Measurements from ENCODE around the gene SPATA4. TPM values are rescaled to one million over a fixed set of nuclear protein-coding genes. Genes with fewer than 3 reads are reported as not detected.

Gene SPATA4
- total RNA-seq, 1 experiment from 2014 or later = not detected

DNA sequence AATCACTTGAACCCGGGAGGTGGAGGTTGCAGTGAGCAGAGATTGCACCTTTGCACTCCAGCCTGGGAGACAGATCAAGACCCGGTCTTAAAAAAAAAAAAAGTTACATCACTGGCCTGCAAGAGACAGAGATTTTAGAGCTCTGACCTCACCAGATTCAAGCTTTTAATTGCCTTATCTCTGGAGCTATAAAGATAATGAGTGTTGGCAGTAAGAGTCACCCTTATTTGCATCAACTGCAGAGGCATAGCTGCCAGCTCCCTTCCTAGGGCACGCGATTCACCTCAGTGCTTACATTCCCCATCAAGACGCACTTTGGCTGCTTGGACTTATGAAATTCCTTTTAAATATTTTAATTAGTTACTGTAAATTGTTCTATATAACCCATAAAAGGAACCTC is 12.5 kb upstream of the SPATA4 start:
- DNase-seq = no peak
- intact Hi-C loops (cut with micrococcal nuclease; ENCODE audit: unreplicated experiment) = no loop called here
- Histone ChIP-seq H3K27me3 (replicated peaks; ENCODE audit: control insufficient read depth, insufficient read depth, low read length) (no peaks in the 10 kb centered on the region), H3K4me1 (no peaks in the 10 kb centered on the region), H3K4me3 (ENCODE audit: low read depth, low read length) (no peak overlapping the region), H3K36me3 (ENCODE audit: control insufficient read depth, insufficient read depth, low read length) (no peaks in the 10 kb centered on the region), H3K9me3 (no peaks in the 10 kb centered on the region; the same call in 1 of the 2 replicates)
- no peak overlapping the region for H3K4me3 Mint-ChIP-seq (ENCODE audit: unreplicated experiment)
- BruUV-seq (replicated peaks) = no TSS peak
- ChIA-PET POLR2A (no interaction called here), CTCF (no interaction called here)
- no peak overlapping the region for H3K27ac Mint-ChIP-seq (ENCODE audit: unreplicated experiment)
- peaks cover 7% of the 10 kb centered on the region for H3K4me1 Mint-ChIP-seq (ENCODE audit: low read depth, unreplicated experiment)
- no peaks in the 10 kb centered on the region for H3K36me3 Mint-ChIP-seq (ENCODE audit: insufficient read depth, unreplicated experiment)
- peaks cover 8% of the 10 kb centered on the region for H3K9me3 Mint-ChIP-seq (ENCODE audit: unreplicated experiment)
- TF ChIP-seq, protein P1, sequence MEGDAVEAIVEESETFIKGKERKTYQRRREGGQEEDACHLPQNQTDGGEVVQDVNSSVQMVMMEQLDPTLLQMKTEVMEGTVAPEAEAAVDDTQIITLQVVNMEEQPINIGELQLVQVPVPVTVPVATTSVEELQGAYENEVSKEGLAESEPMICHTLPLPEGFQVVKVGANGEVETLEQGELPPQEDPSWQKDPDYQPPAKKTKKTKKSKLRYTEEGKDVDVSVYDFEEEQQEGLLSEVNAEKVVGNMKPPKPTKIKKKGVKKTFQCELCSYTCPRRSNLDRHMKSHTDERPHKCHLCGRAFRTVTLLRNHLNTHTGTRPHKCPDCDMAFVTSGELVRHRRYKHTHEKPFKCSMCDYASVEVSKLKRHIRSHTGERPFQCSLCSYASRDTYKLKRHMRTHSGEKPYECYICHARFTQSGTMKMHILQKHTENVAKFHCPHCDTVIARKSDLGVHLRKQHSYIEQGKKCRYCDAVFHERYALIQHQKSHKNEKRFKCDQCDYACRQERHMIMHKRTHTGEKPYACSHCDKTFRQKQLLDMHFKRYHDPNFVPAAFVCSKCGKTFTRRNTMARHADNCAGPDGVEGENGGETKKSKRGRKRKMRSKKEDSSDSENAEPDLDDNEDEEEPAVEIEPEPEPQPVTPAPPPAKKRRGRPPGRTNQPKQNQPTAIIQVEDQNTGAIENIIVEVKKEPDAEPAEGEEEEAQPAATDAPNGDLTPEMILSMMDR (IDR thresholded peaks at IDR 0.05; ENCODE audit: insufficient read depth in 1 of 2, low read depth in 1 of 2, low read length in 1 of 2, severe bottlenecking in 1 of 2, unreplicated experiment in 1 of 2) = no peak
- H3K27me3 Mint-ChIP-seq (ENCODE audit: insufficient read depth, unreplicated experiment) = no peaks in the 10 kb centered on the region

DNA sequence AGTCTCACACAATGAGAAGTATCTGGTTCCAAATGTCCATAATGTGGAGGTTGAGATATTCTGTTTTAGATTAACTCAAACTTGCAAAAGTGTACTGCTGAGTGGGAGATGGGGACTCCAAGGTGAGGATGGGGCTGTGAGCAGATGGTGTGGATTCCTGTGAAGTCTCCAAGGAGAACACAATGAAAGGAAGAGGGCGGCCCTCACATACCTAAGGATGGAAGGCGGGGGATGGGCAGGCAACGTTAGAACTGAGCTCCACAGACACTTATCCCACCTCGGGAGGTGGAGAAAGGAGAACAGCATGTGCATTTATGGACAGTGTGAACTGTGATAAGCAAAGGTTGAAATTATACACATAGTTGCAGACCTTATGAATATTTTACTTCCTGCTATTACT is 9.9 kb upstream of the SPATA4 start:
- Mint-ChIP-seq H3K36me3 (ENCODE audit: insufficient read depth, unreplicated experiment) (no peaks in the 10 kb centered on the region), H3K27me3 (ENCODE audit: insufficient read depth, unreplicated experiment) (no peaks in the 10 kb centered on the region), H3K4me3 (ENCODE audit: unreplicated experiment) (no peak overlapping the region), H3K4me1 (ENCODE audit: low read depth, unreplicated experiment) (no peaks in the 10 kb centered on the region), H3K27ac (ENCODE audit: unreplicated experiment) (no peak overlapping the region), H3K9me3 (ENCODE audit: unreplicated experiment) (no peaks in the 10 kb centered on the region)
- H3K27me3 ChIP-seq (replicated peaks; ENCODE audit: control insufficient read depth, insufficient read depth, low read length) = no peaks in the 10 kb centered on the region
- TF ChIP-seq, protein P1 (IDR thresholded peaks at IDR 0.05; ENCODE audit: insufficient read depth in 1 of 2, low read depth in 1 of 2, low read length in 1 of 2, severe bottlenecking in 1 of 2, unreplicated experiment in 1 of 2) = no peak
- H3K36me3 ChIP-seq (ENCODE audit: control insufficient read depth, insufficient read depth, low read length) = no peaks in the 10 kb centered on the region
- intact Hi-C loops (cut with micrococcal nuclease; ENCODE audit: unreplicated experiment) = no loop called here
- BruUV-seq (replicated peaks) = no TSS peak
- ChIA-PET POLR2A (no interaction called here), CTCF (no interaction called here)
- no peak overlapping the region for H3K4me3 ChIP-seq (ENCODE audit: low read depth, low read length)
- no peak for DNase-seq
- no peaks in the 10 kb centered on the region for H3K4me1 ChIP-seq
- H3K9me3 ChIP-seq = no peaks in the 10 kb centered on the region

DNA sequence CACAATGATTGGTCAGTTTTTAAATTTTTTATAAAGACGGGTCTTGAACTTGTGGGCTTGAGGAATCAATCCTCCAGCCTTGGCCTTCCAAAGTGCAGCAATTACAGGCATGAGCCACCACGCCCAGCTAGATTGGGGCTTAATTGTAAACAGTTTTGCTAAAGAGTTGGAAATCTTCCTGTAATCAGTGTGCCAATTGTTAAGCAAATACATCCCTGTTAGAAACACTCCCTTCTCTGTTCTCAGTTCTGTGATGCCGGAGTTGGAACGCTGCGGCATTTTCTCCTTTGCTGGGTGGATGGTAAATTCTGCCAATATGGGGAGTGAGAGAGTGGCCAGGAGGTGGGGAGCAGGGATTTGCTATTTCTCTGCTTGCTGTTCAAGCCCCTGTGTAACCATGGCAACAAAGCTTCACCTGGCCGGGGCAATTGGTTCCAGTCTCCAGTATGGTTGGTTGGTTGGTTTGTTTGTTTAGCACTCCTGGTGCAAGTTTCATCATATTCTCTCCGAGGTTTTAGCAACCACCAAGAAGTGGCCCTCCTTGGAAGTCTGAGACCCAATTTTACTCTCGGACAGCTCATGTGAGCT is 3.0 kb upstream of the SPATA4 start:
- Histone ChIP-seq H3K4me3 (ENCODE audit: low read depth, low read length) (no peak overlapping the region), H3K4me1 (peaks cover 3% of the 10 kb centered on the region; the same call in 1 of the 2 replicates), H3K9me3 (no peaks in the 10 kb centered on the region), H3K36me3 (ENCODE audit: control insufficient read depth, insufficient read depth, low read length) (no peaks in the 10 kb centered on the region), H3K27me3 (replicated peaks; ENCODE audit: control insufficient read depth, insufficient read depth, low read length) (no peaks in the 10 kb centered on the region)
- no peak for DNase-seq
- POLR2A ChIA-PET = no interaction called here
- H3K27ac Mint-ChIP-seq (ENCODE audit: unreplicated experiment) = no peak overlapping the region
- H3K4me1 Mint-ChIP-seq (ENCODE audit: low read depth, unreplicated experiment) = peaks cover 5% of the 10 kb centered on the region
- intact Hi-C loops (cut with micrococcal nuclease; ENCODE audit: unreplicated experiment) = loop anchor here (5.0 kb wide), 1 partner anchor 79 kb away; no protein-coding TSS in a partner anchor
- no peaks in the 10 kb centered on the region for H3K9me3 Mint-ChIP-seq (ENCODE audit: unreplicated experiment)
- peaks cover 9% of the 10 kb centered on the region for H3K27me3 Mint-ChIP-seq (ENCODE audit: insufficient read depth, unreplicated experiment)
- no peak overlapping the region for H3K4me3 Mint-ChIP-seq (ENCODE audit: unreplicated experiment)
- CTCF ChIA-PET = no interaction called here
- TF ChIP-seq, protein P1 (IDR thresholded peaks at IDR 0.05; ENCODE audit: insufficient read depth in 1 of 2, low read depth in 1 of 2, low read length in 1 of 2, severe bottlenecking in 1 of 2, unreplicated experiment in 1 of 2) = no peak
- no TSS peak for BruUV-seq (replicated peaks)
- peaks cover 6% of the 10 kb centered on the region for H3K36me3 Mint-ChIP-seq (ENCODE audit: insufficient read depth, unreplicated experiment)

All from Caco-2 (cell line).